Measurements from ENCODE around the gene SERP2.

Gene SERP2

DNA sequence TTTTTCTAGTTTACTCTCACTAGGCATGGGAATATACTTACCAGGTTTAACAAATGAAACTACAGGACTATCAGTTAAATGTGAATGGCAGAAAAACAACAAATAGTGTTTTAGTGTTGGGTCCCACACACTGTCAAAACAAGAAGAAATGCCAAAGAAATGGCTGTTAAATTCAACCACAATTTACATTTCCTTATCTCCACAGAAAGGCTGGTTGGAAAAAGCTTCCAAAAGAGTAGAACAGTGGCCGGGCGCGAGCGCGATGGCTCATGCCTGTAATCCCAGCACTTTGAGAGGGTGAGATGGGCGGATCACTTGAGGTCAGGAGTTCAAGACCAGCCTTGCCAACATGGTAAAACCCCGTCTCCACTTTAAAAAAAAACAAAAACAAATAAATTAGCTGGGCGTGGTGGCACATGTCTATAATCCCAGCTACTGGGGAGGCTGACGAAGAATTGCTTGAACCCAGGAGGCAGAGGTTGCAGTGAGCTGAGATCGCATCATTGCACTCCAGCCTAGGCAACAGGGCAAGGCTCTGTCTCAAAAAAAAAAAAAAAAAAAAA, 66.5 kb downstream of the SERP2 start:
- no peaks in the 10 kb centered on the region for H3K9me2 ChIP-seq (replicated peaks; ENCODE audit: insufficient read depth, low read length)
- H3K4me2 ChIP-seq (ENCODE audit: low read depth, low read length, poor library complexity, severe bottlenecking): no peak overlapping the region
- TF ChIP-seq, protein P1, sequence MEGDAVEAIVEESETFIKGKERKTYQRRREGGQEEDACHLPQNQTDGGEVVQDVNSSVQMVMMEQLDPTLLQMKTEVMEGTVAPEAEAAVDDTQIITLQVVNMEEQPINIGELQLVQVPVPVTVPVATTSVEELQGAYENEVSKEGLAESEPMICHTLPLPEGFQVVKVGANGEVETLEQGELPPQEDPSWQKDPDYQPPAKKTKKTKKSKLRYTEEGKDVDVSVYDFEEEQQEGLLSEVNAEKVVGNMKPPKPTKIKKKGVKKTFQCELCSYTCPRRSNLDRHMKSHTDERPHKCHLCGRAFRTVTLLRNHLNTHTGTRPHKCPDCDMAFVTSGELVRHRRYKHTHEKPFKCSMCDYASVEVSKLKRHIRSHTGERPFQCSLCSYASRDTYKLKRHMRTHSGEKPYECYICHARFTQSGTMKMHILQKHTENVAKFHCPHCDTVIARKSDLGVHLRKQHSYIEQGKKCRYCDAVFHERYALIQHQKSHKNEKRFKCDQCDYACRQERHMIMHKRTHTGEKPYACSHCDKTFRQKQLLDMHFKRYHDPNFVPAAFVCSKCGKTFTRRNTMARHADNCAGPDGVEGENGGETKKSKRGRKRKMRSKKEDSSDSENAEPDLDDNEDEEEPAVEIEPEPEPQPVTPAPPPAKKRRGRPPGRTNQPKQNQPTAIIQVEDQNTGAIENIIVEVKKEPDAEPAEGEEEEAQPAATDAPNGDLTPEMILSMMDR (IDR thresholded peaks at IDR 0.05; ENCODE audit: insufficient read depth, low read length, poor library complexity, severe bottlenecking): no peak
- TF ChIP-seq EZH2phosphoT487 (conservative IDR thresholded peaks at IDR 0.05; ENCODE audit: low read length): no peak

More for the DNA sequence above, 66.5 kb downstream of the SERP2 start:
- Histone ChIP-seq H3K27ac (ENCODE audit: low read depth, low read length) (no peak overlapping the region), H3F3A (ENCODE audit: insufficient read depth) (peaks cover 10% of the 10 kb centered on the region), H3K9me3 (ENCODE audit: insufficient read depth, low read length) (no peaks in the 10 kb centered on the region), H3K27me3 (ENCODE audit: low read length) (no peaks in the 10 kb centered on the region), H4K20me1 (ENCODE audit: low read depth, low read length) (no peaks in the 10 kb centered on the region), H3K9ac (ENCODE audit: low read length) (no peak overlapping the region), H2AFZ (ENCODE audit: low read depth, low read length, severe bottlenecking) (no peak overlapping the region), H3K36me3 (ENCODE audit: low read length) (no peaks in the 10 kb centered on the region), H3K79me2 (ENCODE audit: insufficient read depth, low read length) (no peaks in the 10 kb centered on the region), H3K4me3 (ENCODE audit: insufficient read depth, low read length, poor library complexity, severe bottlenecking) (no peak overlapping the region)
